NT2/D1 (cell line): ENCODE measurements around the gene PTGER3.

Experiments
- YY1 ChIP-seq: IDR thresholded peaks from 2 replicates; pipeline ENCODE4 v1.6.1; 2011; ENCODE audit not compliant: insufficient read length, insufficient read depth
- ZNF274 ChIP-seq: IDR thresholded peaks from 2 replicates; pipeline ENCODE4 v1.6.1; 2011; ENCODE audit warnings: mild to moderate bottlenecking, low read depth, low read length

GRCh38 chr1:71039661-71040262 lies 7.9 kb downstream of the PTGER3 start:
- no peak for TF ChIP-seq YY1
- TF ChIP-seq ZNF274: no peak
